K562 (cell line): ENCODE data around the gene ELMO3.

ENCODE experiments used
- ARNT ChIP-seq, 2 experiments: fragments of 450-650 bp; IDR thresholded peaks; 2 replicates each; pipeline ENCODE4 v1.6.1; 2016; ENCODE audit warnings: mild to moderate bottlenecking in 1 of 2
- ATF1 ChIP-seq, 2 experiments: fragments of 450-650 bp in 1 of 2; IDR thresholded peaks; 2 replicates each; pipeline ENCODE4 v1.6.1; 2016; ENCODE audit warnings: missing compliant biosample characterization in 1 of 2, missing genetic modification characterization in 1 of 2
- CHD2 ChIP-seq: IDR thresholded peaks from 2 replicates; pipeline ENCODE4 v1.6.1; 2011; ENCODE audit warnings: low read depth, low read length
- FOXM1 ChIP-seq, 2 experiments: fragments of 450-650 bp in 1 of 2; sonication (generic) in 1 of 2; formaldehyde crosslinking in 1 of 2; IDR thresholded peaks; 2 replicates each; pipeline versions ENCODE4 v1.6.1 to v1.9.0; 2017 to 2022; ENCODE audit warnings: low read depth in 2 of 2, mild to moderate bottlenecking in 2 of 2, missing genetic modification reagents in 1 of 2, moderate library complexity in 1 of 2
- MAFK ChIP-seq: IDR thresholded peaks from 2 replicates; pipeline ENCODE4 v1.6.1; 2011; ENCODE audit warnings: low read length, improper control_type of control experiment
- MAX ChIP-seq: sonication (generic); formaldehyde crosslinking; IDR thresholded peaks from 2 replicates; pipeline ENCODE4 v1.9.0; 2022; ENCODE audit warnings: mild to moderate bottlenecking, missing genetic modification reagents
- NFE2 ChIP-seq: IDR thresholded peaks from 2 replicates; pipeline ENCODE4 v1.6.1; 2014; ENCODE audit warnings: antibody characterized with exemption, low read depth
- POLR2A ChIP-seq: fragments of 450-650 bp; conservative IDR thresholded peaks from 2 replicates; pipeline ENCODE4 v1.6.1; 2016
- SMC3 ChIP-seq: conservative IDR thresholded peaks from 2 replicates; pipeline ENCODE4 v1.6.1; 2011; ENCODE audit warnings: low read depth, low read length, improper control_type of control experiment; ENCODE audit not compliant: insufficient read depth
- ZSCAN29 ChIP-seq: fragments of 450-650 bp; IDR thresholded peaks from 2 replicates; pipeline ENCODE4 v1.6.1; 2017
- TF ChIP-seq, protein P1 (sequence below): sonication (generic); formaldehyde crosslinking; IDR thresholded peaks from 2 replicates; pipeline ENCODE4 v1.8.1; 2023; ENCODE audit warnings: mild to moderate bottlenecking, missing genetic modification reagents
- TF ChIP-seq, protein P2 (sequence below): sonication (generic); formaldehyde crosslinking; IDR thresholded peaks from 2 replicates; pipeline ENCODE4 v1.8.1; 2023; ENCODE audit warnings: mild to moderate bottlenecking, missing genetic modification reagents
- TF ChIP-seq, protein P3 (sequence below): fragments of 450-650 bp; IDR thresholded peaks from 2 replicates; pipeline ENCODE4 v1.6.1; 2016; ENCODE audit warnings: missing biosample characterization, missing genetic modification characterization

DNA sequence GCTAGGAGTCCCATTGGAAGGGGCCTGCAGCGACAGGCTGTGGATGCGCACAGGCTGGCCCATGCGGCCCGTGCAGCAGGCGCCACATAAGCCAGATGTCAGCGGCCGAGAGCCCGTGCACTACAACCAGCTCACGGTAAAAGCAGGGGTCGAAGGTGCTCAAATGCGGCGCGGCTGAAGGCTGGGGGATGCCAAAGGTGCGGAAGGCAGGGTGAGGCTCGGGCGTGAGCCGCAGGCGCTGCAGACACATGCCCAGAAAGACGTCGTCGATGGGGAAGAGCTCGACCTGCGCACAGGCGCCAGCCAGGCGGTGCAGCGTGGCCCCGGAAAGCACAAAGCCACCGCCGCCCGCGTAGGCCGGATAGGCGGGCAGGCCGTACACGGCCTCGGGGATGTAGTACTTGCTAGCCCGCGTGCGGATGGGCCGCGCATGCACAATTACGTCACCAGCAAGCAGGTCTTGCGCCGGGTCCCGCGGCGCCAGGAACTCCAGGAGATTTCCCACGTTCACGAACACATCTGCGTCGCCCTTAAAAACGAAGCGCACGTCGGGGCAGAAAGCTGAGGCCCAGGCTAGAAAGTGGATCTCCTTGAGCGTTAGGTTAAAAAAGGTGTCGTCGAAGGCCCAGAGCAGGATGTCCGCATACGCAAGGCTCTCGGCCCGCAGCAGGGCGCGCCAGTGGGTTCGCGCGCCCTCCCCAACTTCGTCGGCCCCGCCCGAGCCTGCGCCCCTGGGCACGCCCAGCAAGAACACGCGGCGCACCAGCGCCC lies 49.5 kb upstream of the ELMO3 start:
- TF ChIP-seq, protein P1, sequence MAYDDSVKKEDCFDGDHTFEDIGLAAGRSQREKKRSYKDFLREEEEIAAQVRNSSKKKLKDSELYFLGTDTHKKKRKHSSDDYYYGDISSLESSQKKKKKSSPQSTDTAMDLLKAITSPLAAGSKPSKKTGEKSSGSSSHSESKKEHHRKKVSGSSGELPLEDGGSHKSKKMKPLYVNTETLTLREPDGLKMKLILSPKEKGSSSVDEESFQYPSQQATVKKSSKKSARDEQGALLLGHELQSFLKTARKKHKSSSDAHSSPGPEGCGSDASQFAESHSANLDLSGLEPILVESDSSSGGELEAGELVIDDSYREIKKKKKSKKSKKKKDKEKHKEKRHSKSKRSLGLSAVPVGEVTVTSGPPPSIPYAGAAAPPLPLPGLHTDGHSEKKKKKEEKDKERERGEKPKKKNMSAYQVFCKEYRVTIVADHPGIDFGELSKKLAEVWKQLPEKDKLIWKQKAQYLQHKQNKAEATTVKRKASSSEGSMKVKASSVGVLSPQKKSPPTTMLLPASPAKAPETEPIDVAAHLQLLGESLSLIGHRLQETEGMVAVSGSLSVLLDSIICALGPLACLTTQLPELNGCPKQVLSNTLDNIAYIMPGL: no peak
- no peak for TF ChIP-seq ARNT (IDR thresholded peaks at IDR 0.05)
- no peak for TF ChIP-seq FOXM1 (IDR thresholded peaks at IDR 0.05; ENCODE audit: low read depth)
- no peak for TF ChIP-seq FOXM1 (CRISPR knock-in tag; IDR thresholded peaks at IDR 0.05; ENCODE audit: low read depth)
- no peak for TF ChIP-seq CHD2
- TF ChIP-seq, protein P2, sequence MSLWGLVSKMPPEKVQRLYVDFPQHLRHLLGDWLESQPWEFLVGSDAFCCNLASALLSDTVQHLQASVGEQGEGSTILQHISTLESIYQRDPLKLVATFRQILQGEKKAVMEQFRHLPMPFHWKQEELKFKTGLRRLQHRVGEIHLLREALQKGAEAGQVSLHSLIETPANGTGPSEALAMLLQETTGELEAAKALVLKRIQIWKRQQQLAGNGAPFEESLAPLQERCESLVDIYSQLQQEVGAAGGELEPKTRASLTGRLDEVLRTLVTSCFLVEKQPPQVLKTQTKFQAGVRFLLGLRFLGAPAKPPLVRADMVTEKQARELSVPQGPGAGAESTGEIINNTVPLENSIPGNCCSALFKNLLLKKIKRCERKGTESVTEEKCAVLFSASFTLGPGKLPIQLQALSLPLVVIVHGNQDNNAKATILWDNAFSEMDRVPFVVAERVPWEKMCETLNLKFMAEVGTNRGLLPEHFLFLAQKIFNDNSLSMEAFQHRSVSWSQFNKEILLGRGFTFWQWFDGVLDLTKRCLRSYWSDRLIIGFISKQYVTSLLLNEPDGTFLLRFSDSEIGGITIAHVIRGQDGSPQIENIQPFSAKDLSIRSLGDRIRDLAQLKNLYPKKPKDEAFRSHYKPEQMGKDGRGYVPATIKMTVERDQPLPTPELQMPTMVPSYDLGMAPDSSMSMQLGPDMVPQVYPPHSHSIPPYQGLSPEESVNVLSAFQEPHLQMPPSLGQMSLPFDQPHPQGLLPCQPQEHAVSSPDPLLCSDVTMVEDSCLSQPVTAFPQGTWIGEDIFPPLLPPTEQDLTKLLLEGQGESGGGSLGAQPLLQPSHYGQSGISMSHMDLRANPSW (CRISPR knock-in tag): no peak
- no peak for TF ChIP-seq MAFK
- TF ChIP-seq MAX (CRISPR knock-in tag): no peak
- TF ChIP-seq NFE2: no peak
- TF ChIP-seq SMC3: no peak
- TF ChIP-seq, protein P3, sequence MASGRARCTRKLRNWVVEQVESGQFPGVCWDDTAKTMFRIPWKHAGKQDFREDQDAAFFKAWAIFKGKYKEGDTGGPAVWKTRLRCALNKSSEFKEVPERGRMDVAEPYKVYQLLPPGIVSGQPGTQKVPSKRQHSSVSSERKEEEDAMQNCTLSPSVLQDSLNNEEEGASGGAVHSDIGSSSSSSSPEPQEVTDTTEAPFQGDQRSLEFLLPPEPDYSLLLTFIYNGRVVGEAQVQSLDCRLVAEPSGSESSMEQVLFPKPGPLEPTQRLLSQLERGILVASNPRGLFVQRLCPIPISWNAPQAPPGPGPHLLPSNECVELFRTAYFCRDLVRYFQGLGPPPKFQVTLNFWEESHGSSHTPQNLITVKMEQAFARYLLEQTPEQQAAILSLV (tag): no peak
- TF ChIP-seq POLR2A: peak; percentile 52
- no peak for TF ChIP-seq ZSCAN29
- TF ChIP-seq ATF1 (CRISPR knock-in tag; IDR thresholded peaks at IDR 0.05): no peak
- TF ChIP-seq ATF1 (tag; IDR thresholded peaks at IDR 0.05): no peak
